ENCODE measurements around the gene PDCD1. TPM values are rescaled to one million over a fixed set of nuclear protein-coding genes. Genes with fewer than 3 reads are reported as not detected.
A peak's percentile ranks its signal among the peaks of the same experiment; 100 is the strongest.

Gene PDCD1
- total and polyA plus RNA-seq, 2 donors from 2014 or later = 0.49 to 1.6 TPM

GRCh38 chr2:241861264-241861663 lies 2.6 kb upstream of the PDCD1 start:
- TF ChIP-seq, protein P1, sequence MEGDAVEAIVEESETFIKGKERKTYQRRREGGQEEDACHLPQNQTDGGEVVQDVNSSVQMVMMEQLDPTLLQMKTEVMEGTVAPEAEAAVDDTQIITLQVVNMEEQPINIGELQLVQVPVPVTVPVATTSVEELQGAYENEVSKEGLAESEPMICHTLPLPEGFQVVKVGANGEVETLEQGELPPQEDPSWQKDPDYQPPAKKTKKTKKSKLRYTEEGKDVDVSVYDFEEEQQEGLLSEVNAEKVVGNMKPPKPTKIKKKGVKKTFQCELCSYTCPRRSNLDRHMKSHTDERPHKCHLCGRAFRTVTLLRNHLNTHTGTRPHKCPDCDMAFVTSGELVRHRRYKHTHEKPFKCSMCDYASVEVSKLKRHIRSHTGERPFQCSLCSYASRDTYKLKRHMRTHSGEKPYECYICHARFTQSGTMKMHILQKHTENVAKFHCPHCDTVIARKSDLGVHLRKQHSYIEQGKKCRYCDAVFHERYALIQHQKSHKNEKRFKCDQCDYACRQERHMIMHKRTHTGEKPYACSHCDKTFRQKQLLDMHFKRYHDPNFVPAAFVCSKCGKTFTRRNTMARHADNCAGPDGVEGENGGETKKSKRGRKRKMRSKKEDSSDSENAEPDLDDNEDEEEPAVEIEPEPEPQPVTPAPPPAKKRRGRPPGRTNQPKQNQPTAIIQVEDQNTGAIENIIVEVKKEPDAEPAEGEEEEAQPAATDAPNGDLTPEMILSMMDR (IDR thresholded peaks at IDR 0.05; ENCODE audit: borderline replicate concordance, extremely low read depth, insufficient read depth) = no peak
- peaks cover 0 to 3% (median 0%) of the 10 kb centered on the region in 3 donors for H3K36me3 ChIP-seq (ENCODE audit: control insufficient read depth in 2 of 3, insufficient read depth in 3 of 3, low read length in 3 of 3)
- H3K27me3 ChIP-seq (ENCODE audit: control insufficient read depth, insufficient read depth, low read length) = peaks cover 19% of the 10 kb centered on the region
- FAIRE-seq (no peak), DNase-seq (no peak)
- H3K9me3 ChIP-seq (ENCODE audit: control insufficient read depth in 2 of 3, insufficient read depth in 1 of 3, low read length in 3 of 3) = peaks cover 0 to 9% (median 0%) of the 10 kb centered on the region in 3 donors
- intact Hi-C loops (cut with DNase I) = no loop called here
- no peak overlapping the region for H3K4me3 ChIP-seq (ENCODE audit: low read length in 3 of 3)
- H3K27ac ChIP-seq (ENCODE audit: low read depth in 2 of 2, low read length in 2 of 2) = no peak overlapping the region
- peaks cover 0 to 9% (median 4%) of the 10 kb centered on the region in 3 donors for H3K4me1 ChIP-seq (ENCODE audit: control insufficient read depth in 2 of 3, insufficient read depth in 2 of 3, low read depth in 1 of 3, low read length in 3 of 3)
- no peak overlapping the region for H3K9ac ChIP-seq (ENCODE audit: low read length in 3 of 3)

- peaks cover 0 to 3% (median 0%) of the 10 kb centered on the region in 3 donors for H3K36me3 ChIP-seq (ENCODE audit: control insufficient read depth in 2 of 3, insufficient read depth in 3 of 3, low read length in 3 of 3)
- no peak for FAIRE-seq
- TF ChIP-seq, protein P1 (IDR thresholded peaks at IDR 0.05; ENCODE audit: borderline replicate concordance, extremely low read depth, insufficient read depth) = no peak
- intact Hi-C loops (cut with DNase I) = no loop called here
- H3K9ac ChIP-seq (ENCODE audit: low read length in 3 of 3) = no peak overlapping the region
- no peak overlapping the region for H3K4me3 ChIP-seq (ENCODE audit: low read length in 3 of 3)
- peak in 1 of 5 donors; percentile 72 for DNase-seq
- peaks cover 14% of the 10 kb centered on the region for H3K27me3 ChIP-seq (ENCODE audit: control insufficient read depth, insufficient read depth, low read length)
- H3K4me1 ChIP-seq (ENCODE audit: control insufficient read depth in 2 of 3, insufficient read depth in 2 of 3, low read depth in 1 of 3, low read length in 3 of 3) = peaks cover 0 to 9% (median 4%) of the 10 kb centered on the region in 3 donors
- peaks cover 0 to 9% (median 0%) of the 10 kb centered on the region in 3 donors for H3K9me3 ChIP-seq (ENCODE audit: control insufficient read depth in 2 of 3, insufficient read depth in 1 of 3, low read length in 3 of 3)
- peak overlapping the region in 1 of 2 donors; percentile 13 for H3K27ac ChIP-seq (ENCODE audit: low read depth in 2 of 2, low read length in 2 of 2)
Measured at GRCh38 chr2:241860184-241861078, 1.7 kb upstream of the PDCD1 start.

GRCh38 chr2:241859436-241860183 lies 916 bp upstream of the PDCD1 start:
- Histone ChIP-seq H3K4me3 (ENCODE audit: low read length in 3 of 3) (no peak overlapping the region), H3K36me3 (ENCODE audit: control insufficient read depth in 2 of 3, insufficient read depth in 3 of 3, low read length in 3 of 3) (peaks cover 0 to 3% (median 0%) of the 10 kb centered on the region in 3 donors), H3K27ac (ENCODE audit: low read depth in 2 of 2, low read length in 2 of 2) (peak overlapping the region in 1 of 2 donors; percentile 64), H3K9ac (ENCODE audit: low read length in 3 of 3) (no peak overlapping the region), H3K27me3 (ENCODE audit: control insufficient read depth, insufficient read depth, low read length) (peaks cover 6% of the 10 kb centered on the region), H3K9me3 (ENCODE audit: control insufficient read depth in 2 of 3, insufficient read depth in 1 of 3, low read length in 3 of 3) (peaks cover 0 to 6% (median 0%) of the 10 kb centered on the region in 3 donors), H3K4me1 (ENCODE audit: control insufficient read depth in 2 of 3, insufficient read depth in 2 of 3, low read depth in 1 of 3, low read length in 3 of 3) (peaks cover 0 to 11% (median 4%) of the 10 kb centered on the region in 3 donors)
- DNase-seq (peak in 2 of 5 donors; percentile 45 to 81), FAIRE-seq (no peak)
- TF ChIP-seq, protein P1 (IDR thresholded peaks at IDR 0.05; ENCODE audit: borderline replicate concordance, extremely low read depth, insufficient read depth) = no peak
- intact Hi-C loops (cut with DNase I) = no loop called here

Data from kidney (tissue), 14 donors.